NOMO-1 (cell line): ENCODE results near the gene CERK.

Experiments
- DNase-seq, 2 experiments: peaks; one replicate each; lab custom pipeline; 2025; ENCODE audit not compliant: unreplicated experiment in 2 of 2; lab: John Stamatoyannopoulos, UW

The CERK gene

DNA sequence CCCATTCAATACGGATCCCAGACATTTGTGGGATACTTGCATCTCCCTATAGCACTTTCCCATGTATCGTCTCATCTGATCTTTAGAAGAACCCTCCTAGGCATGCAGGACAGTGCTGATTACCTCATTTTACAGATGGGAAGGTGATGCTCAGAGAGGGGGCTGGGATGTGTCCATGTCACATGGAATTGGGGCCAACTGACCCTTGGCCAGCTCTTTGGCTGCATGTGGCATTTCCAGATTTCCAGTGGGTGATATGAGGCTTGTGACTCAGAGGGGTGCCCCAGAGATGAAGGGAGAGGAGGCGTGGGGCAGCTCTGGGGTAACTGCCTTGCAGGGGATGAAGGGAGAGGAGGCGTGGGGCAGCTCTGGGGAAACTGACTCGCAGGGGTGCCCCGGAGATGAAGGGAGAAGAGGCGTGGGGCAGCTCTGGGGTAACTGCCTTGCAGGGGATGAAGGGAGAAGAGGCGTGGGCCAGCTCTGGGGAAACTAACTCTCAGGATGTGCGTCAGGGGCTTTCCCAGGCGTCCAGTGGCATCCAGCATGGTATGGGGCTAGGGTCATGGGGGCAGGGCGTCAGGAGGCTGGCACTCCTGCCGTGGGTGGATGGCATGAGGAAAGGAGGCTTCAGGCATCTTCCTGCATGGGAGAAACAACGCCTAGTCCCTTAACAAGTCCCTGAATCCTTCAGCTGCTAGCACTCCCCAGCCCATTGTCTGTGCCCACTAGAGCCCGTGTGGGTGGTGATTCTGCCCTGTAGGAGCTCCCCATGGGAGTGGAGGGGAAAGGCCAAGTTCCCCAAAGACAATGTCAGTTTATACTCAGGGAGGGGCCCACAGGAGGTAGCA is 11.9 kb upstream of the CERK start:
- DNase-seq = no peak

DNA sequence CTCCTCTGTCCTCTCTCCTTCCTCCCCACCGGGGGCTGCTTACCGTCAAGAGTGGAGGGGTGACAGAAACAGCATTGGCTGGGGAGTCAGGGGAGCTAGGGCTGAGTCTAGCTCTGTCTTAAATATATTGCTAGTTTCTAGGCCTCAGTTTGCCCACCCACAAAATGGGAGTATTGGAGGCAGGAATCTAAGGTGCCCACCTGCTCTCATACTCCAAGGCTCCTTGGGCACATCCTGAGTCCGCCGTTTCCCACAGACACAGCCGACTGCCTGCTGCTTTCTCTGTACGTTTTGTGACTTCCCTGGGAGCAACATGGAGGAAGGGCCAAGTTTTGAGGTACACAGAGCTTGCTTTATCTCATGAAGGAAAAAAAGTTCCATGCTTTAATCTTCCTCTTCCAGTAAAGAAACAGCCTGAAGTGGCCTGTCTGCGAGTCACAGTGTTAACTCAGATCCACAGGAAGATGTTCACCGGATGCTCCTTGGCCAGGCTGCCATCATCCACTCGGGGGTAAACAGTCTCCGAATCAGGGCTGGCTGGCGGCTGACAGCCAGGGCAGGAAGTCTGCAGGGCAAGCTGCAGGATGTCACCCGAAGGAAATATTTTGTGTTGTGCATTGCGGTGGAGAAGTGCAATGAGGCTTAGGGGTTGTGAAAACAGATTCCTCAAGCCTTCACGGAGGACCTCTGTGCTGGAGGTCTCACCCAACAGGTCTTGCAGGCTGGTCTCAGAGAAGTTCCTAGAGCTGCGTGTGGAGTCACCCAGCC is 11.0 kb upstream of the CERK start:
- DNase-seq = peak in 1 of 2 experiments; percentile 34

DNA sequence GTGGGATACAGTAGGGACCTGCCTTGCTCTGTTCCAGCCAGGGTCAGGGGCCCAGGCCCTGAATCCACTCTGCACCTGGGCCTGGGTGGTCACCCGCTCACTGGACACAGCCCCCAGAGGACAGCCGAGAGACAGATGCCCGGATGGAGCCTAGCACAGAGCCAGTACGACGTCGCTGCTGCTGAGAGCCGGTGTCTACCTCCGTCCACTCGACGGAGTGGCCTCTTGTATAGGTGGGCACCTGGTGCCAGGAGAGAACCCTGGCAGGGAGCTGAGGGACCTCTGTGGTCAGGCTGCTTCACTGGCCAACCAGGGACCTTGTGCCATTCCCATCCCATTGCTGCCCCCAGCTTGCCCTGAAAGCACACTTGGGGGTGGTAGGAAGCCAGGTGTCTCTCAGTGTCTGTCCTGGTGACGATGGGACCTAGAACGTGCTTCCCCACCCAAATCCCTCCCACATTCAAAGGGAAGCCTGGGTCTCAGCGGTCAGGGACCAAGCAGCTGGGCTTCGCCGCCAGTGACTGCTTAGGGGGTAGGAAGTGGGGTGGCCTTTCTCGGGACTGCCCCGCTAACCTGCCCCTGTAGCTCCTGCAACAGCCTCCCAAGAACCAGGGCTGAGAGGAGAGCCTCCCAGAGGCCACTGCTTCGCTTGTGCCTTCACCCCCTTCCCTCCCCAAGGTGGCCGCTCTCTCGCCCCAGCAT is 10.3 kb upstream of the CERK start:
- no peak for DNase-seq

DNA sequence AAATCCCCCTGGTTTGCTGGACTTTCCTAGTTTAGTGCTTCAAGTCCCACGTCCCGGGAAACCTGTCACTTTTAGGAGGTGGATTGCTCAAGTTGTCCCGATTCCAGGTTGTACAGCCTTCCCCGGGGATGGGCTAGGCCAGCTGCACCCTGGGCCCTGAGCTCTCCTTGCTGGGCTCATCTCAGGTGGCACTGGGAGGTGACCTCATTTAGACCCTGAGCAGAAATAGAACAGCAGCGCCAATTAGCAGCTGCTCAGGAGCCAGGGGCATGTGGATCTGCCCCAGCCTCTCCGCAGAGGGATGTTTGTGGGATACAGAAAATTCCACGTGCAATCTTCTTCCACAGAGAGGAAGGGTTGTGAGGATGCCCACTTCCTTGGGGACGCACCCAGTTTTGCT is 9.6 kb upstream of the CERK start:
- no peak for DNase-seq

DNA sequence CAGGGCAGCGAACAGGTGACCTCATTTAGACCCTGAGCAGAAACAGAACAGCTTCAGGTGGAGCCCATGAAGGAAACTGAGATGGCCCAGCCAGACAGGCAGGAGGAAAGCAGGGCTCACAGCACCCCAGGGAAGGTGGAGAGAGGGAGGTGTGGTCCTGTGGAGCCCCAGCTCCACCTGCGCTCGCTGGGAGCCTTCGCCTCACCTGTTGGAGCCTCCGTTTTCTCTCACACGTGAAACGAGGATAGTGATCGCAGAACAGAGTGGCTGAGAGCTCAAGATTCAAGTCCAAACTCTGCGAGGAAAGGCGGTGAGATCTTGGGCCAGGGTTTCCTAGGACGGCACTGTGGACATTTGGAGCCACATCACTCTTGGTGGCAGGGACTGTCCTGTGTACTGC is 8.6 kb upstream of the CERK start:
- no peak for DNase-seq

DNA sequence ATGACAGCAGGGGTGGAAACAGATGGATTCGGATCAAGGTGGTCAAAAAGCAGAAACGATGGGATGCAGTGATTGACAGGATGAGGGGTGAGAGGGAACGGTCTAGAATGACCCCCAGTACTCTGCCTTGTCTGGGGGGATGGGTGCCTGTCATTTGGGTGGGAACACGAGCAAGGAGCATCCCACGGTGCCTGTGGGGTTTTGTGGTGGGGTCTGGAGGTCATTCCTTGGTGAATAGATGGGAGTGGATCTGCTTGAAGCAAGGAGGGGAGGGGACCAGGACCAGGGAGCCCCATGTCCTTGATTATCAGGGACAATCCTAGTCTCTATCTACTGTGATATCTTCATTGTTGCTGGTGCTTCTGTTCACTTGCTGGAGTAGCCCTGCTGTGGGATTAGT is 8.1 kb upstream of the CERK start:
- DNase-seq = no peak

DNA sequence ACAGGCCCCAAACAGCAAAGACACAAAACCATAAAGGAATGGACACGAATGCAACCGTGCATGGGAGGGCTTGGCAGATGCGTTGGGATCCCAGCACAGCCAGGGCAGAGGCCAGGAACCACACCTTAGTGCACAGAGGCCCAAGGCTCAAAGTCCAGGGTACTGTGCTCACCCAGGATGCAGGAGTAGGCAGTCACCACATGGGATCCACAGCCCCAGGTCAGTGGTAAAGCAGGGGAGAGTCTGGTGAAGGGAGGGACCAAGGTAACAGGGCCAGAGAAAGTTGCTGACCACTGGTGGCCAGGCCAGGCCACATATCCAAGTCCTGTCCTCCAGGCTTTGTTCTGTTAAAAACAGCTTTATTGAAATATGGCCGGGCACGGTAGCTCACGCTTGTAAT is 6.5 kb upstream of the CERK start:
- DNase-seq = no peak

DNA sequence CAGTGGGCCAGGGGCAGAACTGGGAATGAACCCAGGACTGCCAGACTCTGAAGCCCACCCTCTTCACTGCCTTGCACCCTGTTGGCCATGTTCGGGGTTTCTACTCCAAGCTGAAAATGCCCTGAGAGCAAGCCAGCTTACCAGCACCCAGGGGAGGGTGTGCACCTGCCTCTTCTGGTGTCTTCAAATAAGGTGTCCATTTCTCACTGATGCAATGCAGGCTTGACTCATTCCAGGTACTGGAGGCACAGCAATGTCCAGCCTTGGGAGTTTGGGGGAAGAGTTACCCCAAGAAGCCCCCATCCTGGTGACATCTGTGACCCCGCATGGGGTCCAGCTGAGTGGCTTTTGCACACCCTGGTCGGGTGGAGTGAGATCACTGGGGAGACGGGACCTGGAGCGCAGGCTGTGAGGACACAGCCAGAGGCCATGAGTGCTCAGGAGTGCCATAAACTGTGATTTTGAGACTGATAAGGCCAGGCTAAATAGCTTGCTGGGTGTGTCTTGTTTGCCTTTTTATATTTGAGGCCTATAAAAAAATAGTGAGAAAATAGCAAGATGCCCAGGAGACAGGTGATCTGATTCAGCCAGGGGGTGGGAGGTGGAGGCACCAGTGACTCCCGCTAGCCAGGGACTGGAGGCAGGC is 4.6 kb upstream of the CERK start:
- no peak for DNase-seq

DNA sequence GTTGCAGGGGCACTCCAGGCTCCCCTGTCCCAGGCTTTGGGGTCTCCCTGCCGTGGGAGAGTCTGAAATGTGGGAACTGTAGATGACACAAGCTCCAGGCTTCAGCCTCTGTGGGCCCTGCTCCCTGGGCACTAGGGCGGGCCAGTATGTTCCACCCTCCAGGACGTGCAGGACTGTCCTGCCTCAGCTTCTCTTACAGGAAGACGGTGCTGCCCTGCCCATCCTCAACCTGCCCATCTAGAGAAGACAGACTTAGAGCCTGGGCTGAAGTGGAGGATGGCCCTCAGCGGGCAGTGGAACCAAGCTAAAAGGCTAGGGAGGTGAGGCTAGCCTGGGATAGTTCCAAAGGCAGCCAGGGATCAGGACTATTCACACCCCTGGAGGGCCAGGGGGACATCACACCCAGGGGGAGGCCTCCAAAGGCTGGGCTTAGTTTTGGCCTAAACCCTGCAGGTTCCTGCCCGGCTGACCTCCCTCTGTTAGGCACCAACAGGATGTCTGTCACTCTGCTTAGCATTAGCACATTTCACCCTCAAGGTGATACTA is 4.0 kb upstream of the CERK start:
- DNase-seq = no peak

DNA sequence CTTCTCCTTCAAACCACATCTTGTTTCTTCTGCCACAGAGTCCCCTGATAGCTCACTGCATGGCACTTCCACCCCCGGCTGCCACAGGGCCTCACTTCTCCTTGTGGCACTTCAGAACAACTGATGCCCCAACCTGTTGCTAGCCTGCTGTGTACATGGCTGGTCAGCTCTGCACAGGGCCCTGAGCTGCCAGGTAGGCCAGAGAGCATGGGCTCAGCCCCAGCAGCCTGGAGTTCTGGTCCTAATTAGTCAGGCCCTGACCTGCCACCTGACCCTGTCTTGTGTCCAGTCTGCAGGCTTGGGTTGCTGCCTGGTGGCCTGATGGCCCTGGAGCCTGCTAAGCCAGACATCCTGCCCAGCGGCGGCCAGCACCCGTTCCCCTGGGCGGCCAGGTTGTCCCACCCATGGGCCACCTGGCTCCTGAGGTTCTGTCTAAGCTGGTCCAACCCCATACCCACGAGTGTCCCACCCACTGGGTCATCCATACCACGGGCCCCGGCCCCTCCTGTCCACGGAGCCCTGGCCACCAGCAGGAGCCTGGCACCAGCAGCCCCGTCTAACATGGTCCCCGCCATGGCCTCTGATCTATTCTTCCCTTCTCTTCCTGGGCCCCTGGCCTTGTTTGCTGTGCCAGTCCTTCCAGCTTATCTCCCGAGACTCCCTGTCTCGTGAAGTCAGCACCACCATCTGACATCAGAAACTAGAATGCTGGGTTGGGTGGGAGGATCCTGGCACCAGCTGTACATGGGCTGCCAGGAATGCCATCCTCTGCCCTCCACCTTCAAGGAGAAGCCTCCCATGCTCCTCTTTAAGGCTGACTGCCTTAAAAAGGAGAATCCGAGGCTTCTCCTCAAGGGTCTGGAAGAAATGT is 3.1 kb upstream of the CERK start:
- no peak for DNase-seq

DNA sequence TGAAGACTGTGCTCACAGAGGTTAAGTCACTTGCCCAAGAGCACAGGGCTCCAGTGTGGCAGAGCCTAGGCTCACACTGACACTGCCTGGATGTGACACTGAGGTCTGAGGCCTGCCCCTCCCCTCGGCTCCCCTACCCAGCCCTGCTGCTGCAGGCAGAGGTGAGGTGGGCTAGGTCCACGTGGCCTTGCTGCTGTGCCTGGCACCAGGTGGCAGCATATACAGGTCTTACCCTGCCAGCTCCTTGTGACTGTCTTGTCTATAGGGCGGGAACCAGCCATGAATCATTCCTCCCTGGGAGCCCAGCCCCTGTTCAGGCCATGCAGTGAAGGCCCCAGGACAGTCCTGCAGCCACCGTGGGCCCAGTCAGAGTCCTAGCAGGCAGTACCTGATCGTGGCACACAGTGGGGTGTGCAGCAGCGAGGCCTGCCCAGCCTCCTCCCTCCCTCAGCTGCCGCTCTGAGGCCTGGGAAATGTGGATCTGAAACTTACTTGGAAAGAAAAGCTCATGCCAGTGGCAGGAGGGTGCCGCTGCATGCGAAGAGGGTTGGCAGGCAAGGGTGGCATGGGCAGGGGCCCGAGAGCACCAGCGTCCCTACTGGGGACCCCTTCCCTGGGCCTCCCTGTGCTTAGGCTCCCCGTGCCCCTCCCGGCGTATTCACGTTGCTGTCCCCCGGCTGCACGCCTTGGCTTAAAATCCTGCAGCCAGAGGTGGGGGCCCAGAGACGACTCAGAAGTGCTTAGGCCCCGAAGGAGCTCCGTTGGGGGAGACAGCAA is 1.2 kb upstream of the CERK start:
- DNase-seq = peak; percentile 47 to 52

DNA sequence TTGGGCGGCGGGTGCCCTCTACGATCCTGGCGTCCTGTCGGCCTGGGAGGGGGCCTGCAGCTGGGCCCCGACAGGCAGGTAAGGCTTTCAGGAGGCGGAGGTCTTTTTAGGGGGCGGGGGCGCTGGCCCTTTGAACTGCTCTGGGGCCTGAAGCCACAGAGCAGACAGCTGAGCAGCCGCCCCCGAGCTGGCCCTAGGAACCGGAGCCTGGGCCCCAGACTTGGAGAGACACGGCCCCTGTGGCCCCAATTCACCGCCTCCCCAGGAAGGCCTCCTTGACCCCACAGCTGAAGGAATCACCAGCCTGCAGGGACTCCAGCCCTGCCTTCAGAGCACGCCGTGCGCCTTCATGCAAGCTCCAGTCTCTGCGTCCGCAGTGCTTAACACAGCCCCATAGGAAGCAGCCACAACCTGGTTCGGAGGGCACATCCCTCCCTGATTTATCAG is 618 bp upstream of the CERK start:
- no peak for DNase-seq

DNA sequence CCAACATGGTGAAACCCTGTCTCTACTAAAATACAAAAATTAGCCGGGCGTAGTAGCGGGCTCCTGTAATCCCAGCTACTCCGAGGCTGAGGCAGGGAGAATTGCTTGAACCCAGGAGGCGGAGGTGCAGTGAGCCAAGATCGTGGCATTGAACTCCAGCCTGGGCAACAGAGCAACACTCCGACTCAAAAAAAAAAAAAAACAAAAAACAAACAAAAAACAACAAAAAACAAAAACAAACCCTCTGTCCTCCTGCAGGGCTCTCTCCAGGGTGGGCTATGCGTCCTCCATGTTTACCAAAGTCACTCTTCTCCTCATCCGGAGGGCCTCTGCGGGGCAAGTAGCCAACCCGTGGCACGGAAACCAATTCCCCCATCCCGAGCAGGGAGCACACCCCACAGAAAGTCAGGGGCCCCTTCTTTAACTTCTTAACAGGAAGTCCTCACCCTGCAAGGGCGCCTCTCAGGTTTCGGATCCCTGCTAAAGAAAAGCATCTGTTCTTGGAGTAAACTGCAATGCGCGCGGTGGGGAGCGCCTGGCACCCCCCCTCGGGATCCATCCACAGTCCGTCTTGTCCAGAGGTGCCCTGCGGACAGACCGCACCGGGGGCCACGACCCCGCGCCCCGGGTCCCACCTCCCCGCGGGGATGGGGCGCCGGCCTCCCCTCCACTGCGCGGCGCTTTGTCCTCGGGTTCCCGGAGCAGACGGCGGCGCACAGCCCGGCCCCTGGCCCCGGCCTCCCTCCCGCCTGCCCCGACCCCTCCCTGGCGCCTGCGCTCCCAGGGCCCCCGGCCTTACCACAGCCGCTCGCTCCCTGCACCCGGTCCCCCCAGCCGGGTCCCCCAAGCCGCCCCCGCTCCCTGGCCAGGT is 712 bp downstream of the CERK start:
- peak; percentile 43 to 57 for DNase-seq

DNA sequence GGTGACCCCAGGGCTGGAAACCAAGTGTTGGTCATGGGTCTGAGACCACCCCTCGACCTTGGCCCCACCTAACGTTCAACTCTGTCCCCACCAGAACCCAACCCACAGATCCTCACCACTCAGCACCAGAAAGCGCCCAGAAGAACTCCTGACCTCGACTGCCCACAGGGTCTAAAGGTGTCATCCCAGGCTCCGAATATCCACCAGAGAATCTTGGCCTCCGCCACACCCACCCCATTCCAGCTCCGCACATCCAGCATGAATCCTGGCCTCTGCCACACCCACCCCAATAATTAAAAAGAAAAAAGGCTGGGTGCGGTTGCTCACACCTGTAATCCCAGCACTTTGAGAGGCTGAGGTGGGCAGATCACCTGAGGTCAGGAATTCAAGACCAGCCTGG is 1.3 kb downstream of the CERK start:
- DNase-seq = no peak

DNA sequence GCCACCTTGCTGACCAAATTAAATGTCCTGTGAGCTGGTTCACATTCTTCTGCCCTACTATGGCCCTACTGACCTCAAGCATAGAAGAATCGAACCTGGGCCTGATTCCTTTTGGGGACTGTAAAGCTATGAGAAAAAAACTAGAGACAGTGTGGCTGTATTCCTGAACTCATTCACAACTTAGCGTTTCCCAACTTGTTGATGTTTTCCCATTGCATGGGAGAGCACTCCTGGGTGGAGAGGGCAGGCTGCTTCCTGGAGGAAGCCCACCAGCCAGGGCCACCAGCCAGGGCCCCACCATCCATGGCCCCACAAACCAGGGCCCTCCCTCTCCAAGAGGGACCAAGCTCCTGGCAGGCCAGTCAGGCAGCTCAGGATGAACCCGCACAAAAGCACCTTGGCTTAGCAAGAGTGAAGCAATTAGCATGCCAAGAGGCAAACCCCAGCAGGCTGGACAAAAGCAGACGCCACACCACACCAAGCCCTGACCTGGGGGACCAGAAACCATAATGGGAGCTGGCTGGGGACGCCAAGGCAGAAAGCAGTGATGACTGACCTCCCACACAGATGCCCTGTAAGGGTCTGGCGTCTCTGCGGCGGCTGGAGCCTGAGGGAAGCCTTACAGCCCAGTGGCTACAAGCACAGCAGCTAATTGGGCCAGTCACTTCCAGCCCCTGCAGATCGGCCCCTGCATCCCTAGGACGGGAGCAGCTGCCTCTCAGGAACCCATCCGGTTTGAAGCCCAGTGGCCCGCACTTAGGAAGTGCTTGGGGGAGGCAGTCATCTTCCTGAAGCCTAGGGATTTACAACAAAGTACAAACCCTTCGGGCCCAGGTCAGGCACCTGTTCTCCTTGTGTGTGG is 2.1 kb downstream of the CERK start:
- DNase-seq = no peak

DNA sequence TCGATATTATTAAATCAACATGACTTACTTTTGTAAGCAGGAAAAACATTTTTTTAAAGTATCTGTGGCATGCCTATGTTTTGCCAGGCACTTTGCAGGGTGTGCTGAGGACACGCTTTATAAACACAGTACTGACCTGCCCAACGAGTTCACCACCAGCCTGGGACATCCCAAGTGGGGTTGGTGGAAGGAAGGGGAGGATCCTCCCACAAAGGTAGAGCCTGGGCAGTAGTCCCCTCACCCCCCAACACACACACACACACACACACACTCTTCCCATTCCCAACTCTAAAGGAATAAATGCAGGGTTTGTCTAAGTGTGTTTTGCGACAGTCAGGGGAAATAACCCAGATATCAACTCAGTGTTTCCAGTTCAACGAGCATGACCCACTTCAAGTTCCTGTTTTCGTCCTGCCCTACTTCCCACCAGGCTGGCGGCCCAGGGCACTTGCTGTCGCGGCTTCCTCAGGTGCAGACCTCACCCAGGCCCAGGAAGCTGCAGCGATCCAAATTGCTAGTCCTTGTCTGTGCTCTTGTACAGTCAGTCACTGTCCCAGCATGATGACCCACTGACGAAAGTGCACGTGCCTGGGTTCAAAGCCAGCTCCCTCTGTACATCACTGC is 3.1 kb downstream of the CERK start:
- DNase-seq = peak; percentile 67 to 80
